GM19035 (cell line): ENCODE results near the gene TMEM212.

Source experiments
- ATAC-seq: cut with Tn5 transposase; IDR thresholded peaks from one replicate; pipeline ENCODE4 v1.9.1; 2021; ENCODE audit not compliant: unreplicated experiment

TMEM212 gene

GRCh38 chr3:171842864-171843518, at the start of gene TMEM212:
TMEM212 (plus strand) TSS chr3:171843349; CDS start chr3:171843384, 35 bp downstream.
- no peak for ATAC-seq

GRCh38 chr3:171796625-171797264, 46.4 kb upstream of the TMEM212 start:
- ATAC-seq, result no peak

- ATAC-seq, result no peak
These were observed 45.9 kb upstream of the TMEM212 start for GRCh38 chr3:171797265-171797679.

DNA sequence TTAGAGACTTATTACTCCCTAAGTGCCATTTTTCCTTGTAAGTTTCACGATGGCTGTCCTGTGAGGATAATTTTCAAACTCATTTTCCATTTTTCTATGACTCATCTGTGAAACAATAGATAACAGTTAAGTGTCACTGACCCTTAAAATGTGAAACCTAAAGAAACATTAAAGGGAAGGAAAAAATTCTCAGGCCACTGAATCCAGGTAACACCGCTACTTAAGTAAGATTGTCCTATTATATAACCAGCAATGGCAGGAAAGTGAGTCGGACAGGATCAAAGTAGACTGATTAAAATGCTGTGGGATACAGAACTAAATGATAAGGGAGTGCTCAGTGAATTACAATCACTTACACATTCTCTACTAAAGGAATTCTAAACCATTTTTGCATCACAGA, 45.3 kb upstream of the TMEM212 start:
- no peak for ATAC-seq

DNA sequence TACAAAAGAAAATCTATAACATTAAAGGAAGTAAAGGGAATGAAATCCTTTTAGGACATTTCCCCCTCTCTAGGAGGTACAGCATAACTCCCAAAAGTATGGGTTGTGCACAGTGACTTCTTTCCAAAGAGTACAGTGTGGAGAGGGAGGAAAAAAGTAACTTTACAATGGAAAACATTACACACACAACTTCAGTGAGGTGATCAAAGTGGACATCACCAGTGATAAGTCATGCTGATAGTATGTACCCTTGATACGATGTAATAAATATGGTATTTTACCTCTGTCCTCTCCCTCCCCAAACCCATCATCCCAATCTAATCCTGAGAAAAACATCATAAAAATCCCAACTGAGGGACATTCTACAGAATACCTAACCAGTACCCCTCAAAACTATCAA, 43.6 kb upstream of the TMEM212 start:
- ATAC-seq, result no peak

DNA sequence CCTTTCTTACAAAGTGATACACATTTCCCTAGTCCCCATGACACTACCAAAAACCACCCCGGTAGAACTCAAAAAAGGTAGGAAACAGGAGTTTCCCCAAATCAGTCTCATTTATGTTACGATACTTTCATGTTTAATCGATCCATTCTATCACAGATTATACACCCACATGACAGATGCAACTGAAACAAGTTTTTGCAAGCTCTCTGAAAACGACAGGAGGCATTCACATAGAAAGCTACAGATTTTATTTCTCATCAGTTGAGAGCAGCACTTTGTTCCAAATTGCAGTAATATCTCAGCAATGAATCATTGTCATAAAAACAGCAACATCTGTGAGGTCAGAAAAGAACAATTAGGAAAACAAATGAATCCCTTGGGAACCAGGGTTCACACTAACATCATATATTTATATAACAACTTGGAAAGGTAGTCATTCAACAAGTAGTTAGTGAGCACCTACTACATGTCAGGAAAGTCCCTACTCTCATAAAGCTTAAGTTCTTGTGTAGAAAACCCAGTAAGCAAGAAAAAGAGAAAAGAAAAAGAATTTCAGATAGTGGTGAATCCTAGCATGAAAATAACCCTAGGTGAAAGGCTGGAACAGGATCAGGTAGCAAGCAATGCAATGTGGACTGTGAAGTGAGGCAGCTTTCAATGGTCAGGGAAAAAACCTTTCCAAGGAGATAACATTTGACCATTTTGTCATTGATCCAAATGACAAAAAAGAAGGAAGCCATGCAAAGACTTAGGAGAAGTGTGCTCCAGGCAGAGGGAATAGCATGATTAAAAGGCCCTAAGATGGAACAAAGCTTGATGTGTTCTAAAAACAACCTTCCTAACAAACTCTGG, 41.2 kb upstream of the TMEM212 start:
- ATAC-seq, result no peak

GRCh38 chr3:171802590-171802956, 40.6 kb upstream of the TMEM212 start:
- no peak for ATAC-seq

DNA sequence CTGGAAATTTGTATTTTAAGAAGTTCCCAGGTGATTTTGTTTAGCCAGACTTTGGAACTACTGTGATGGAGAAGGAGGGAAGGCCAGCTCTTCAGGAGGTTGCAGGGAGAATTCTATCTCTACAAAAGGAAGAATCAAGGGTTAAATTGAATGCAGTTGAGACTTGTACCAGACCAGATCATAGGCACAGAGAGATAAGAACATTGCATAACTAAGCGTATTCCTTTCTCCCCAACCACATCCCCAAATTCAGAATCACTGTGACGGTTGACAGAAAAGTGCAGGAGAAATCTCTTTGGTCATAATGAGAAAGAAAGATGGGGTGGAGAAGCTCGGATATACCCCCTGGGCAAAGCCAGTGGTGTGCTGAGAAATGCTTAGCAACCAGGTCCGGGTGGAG, 40.1 kb upstream of the TMEM212 start:
- no peak for ATAC-seq

- no peak for ATAC-seq
These were observed 38.3 kb upstream of the TMEM212 start for GRCh38 chr3:171804618-171805389.

- no peak for ATAC-seq
These were observed 37.5 kb upstream of the TMEM212 start for GRCh38 chr3:171805687-171806086.

GRCh38 chr3:171806200-171807128, 36.7 kb upstream of the TMEM212 start:
- no peak for ATAC-seq

DNA sequence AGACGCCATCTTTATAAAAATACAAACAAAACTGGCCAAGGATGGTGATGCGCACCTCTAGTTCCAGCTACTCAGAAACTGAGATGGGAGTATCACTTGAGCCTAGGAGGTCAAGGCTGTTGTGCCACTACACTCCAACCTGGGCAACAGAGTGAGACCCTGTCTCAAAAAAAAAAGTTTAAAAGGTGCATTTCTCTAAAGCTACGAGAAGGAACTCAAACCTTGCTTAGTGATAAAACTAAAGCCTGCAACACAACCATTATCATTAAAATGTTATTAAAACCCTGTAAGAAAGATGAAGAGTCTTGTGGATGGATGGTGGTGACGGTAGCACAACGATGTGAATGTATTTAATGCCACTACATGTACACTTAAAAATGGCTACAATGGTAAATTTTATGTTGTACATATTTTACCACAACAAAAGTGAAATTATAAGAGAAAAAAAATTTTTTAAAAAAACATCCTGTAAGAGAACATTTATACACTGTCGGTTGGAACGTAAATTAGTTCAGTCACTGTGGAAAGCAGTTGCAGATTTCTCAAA, 35.9 kb upstream of the TMEM212 start:
- ATAC-seq, result no peak

DNA sequence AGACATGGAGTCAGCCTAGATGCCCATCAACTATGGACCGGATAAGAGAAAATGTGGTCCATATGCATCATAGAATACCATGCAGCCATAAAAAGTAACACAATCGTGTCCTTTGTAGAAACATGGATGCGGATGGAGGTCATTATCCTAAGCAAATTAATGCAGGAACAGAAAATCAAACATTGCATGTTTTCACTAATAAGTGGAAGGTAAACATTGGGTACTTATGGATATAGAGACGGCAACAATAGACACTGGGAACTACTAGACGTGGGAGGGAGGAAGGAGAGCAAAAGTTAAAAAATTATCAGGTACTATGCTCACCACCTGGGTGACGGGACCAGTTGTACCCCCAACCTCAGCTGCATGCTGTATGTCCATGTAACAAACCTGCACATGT, 35.3 kb upstream of the TMEM212 start:
- no peak for ATAC-seq

GRCh38 chr3:171809611-171809860, 33.6 kb upstream of the TMEM212 start:
- peak; percentile 41 for ATAC-seq

GRCh38 chr3:171809861-171810628, 33.1 kb upstream of the TMEM212 start, which contains the start of gene PLD1:
PLD1 (minus strand) TSS chr3:171810483; CDS start chr3:171738051, 72,432 bp downstream.
- peak; percentile 59 for ATAC-seq

DNA sequence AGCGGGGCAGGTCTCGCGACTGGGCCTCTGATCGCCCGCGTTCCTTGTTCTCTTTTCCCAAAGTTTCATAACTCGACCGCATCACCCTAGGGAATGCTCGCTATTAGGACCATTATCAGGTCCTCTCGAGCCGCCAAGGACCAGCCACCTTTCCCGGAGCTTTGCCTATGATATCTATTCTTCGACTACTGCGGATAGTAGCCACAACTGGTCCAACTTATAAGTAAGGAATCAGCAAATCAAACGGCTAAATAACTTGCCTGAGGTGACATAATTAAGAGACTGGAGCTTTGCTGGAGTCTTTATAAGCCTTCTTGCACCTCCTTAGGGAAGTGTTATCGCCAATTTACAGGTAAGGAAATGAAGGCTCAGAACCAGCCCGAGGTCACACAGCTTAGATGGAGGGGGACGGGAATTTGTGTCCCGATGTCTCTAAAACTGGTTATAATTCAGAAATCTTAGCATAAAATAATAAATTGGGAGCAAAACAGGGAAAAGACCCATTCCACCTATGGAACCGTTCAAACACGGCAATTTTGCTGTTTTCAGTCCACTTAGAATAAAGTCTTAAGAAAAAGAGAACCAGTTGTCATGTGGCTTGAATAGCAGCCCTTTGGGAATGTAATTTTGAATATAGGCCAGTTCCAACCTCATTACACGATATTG, 32.4 kb upstream of the TMEM212 start:
- no peak for ATAC-seq

GRCh38 chr3:171811295-171811912, 31.7 kb upstream of the TMEM212 start:
- ATAC-seq, result no peak

DNA sequence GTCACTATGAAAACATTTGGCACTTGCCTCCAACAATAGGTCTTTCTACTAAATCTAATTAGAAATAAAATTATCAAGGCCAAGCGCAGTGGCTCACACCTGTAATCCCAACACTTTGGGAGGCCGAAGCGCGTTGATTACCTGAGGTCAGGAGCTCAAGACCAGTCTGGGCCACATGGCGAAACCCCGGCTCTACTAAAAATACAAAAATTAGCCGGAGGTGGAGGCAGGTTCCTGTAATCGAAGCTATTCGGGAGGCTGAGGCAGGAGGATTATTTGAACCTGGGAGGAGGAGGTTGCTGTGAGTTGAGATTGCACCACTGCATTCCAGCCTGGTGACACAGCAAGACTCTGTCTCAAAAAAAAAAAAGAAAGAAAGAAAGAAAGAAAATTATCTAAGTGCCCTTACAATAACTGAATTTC, 31.2 kb upstream of the TMEM212 start:
- ATAC-seq, result no peak
